Astrocyte of the cerebellum (primary cell): ENCODE data around the gene RBMS3.

Experiments used
- DNase-seq: peaks from one replicate; pipeline ENCODE4 v3.0.0-alpha.2; 2011; ENCODE audit warnings: low read depth
- H3K4me3 ChIP-seq: 2 replicates; pipeline ENCODE4 v1.5.1; 2011; ENCODE audit warnings: mild to moderate bottlenecking, low read depth, low read length, moderate library complexity
- CTCF ChIP-seq: IDR thresholded peaks from 2 replicates; pipeline ENCODE4 v1.5.1; 2012; ENCODE audit warnings: low read length, low read depth, moderate library complexity, mild to moderate bottlenecking; ENCODE audit errors: missing control alignments
- in situ Hi-C: cut with HindIII; loops from 2 replicates; pipeline ENCODE4 v1.10.0; 2017; ENCODE audit warnings: low sequenced_read_pairs

Gene RBMS3

GRCh38 chr3:29677421-29677820 is 396.6 kb downstream of the RBMS3 start:
- no peak for DNase-seq
- in situ Hi-C loops, result no loop called here
- no peak overlapping the region for H3K4me3 ChIP-seq
- TF ChIP-seq CTCF, result no peak

DNA sequence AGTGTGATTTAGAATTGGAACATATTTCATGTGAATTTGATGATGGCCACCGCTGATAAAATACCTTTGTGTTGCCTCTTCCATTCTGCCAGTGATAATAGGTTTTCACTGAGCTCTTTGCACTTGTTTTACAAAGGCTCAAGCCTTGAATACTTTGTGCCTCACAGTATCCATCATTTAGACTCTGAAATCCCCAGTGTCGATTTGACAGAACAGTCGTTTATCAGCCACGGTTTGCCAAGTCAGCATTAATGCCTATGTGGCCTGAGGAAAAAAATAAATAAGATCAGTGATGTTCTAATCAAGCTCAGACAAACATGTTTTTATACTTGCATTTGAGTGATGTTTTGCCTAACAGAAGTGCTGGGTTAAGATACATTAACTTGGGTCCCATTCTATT is 399.1 kb downstream of the RBMS3 start:
- no peak overlapping the region for H3K4me3 ChIP-seq
- in situ Hi-C loops, result no loop called here
- TF ChIP-seq CTCF, result no peak
- DNase-seq, result no peak

GRCh38 chr3:29683018-29683993 is 402.4 kb downstream of the RBMS3 start:
- in situ Hi-C loops, result no loop called here
- H3K4me3 ChIP-seq, result no peak overlapping the region
- no peak for TF ChIP-seq CTCF
- DNase-seq, result no peak

DNA sequence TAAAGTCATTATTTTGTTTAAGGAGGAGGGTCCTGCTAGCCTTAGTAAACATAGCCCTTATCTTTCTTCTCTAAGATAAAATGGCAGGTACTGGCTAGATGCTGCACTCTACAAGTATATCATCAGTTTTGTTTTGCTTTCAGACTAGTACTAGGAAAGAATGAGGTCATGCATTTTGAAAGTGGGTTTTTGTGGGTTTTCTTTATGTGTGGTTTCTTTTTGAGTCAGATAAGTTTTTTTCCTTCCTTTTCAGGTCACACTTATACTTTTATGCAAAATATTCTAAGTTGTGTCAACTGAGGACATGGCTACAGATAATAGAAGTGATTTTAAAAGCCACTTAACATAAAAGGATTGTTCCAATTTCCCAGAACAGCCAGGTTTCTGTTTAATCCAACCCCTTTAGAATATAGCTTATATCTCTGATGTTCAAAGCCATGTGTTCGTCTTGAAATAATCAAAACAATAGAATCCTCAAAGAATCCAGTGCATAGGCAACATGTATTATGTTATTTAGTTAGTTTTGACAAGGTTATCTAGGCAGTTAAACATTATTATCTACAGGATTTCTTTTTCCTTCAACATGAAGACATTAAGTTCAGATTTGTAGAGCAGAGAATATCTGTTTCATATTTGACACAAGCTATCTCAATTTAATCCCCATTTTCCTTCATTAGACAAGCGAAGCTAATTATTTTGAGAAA is 406.2 kb downstream of the RBMS3 start:
- no peak for TF ChIP-seq CTCF
- in situ Hi-C loops, result no loop called here
- DNase-seq, result peak; percentile 77
- H3K4me3 ChIP-seq, result no peak overlapping the region

GRCh38 chr3:29690686-29691353 is 409.9 kb downstream of the RBMS3 start:
- in situ Hi-C loops, result no loop called here
- no peak for DNase-seq
- TF ChIP-seq CTCF, result no peak
- H3K4me3 ChIP-seq, result no peak overlapping the region

DNA sequence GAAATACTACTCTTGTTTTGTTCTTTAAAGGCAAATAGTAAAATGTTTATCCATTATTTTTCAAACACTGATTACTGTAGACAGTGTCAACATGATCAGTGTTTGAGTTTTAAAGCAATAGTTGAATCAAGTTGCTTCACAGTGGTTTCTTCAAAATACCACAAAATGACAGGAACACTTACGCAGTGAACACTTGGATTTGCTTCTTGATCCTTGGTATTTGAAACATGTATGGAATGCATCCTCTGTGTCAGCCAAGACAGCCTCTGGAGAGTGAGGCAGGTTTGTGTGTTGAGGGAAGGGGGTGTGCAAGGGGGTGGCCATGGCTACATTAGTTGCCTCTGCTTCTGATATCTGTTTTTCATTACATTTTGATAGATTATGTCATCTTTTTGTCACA is 413.0 kb downstream of the RBMS3 start:
- H3K4me3 ChIP-seq, result no peak overlapping the region
- DNase-seq, result peak; percentile 82
- in situ Hi-C loops, result no loop called here

More for the DNA sequence above, 413.0 kb downstream of the RBMS3 start:
- TF ChIP-seq CTCF, result no peak
